ENCODE measurements around the gene PPAT. TPM values are rescaled to one million over a fixed set of nuclear protein-coding genes. Genes with fewer than 3 reads are reported as not detected.

Gene PPAT
- polyA plus RNA-seq, 3 donors: 0.83 to 1.5 (median 1.4) TPM

DNA sequence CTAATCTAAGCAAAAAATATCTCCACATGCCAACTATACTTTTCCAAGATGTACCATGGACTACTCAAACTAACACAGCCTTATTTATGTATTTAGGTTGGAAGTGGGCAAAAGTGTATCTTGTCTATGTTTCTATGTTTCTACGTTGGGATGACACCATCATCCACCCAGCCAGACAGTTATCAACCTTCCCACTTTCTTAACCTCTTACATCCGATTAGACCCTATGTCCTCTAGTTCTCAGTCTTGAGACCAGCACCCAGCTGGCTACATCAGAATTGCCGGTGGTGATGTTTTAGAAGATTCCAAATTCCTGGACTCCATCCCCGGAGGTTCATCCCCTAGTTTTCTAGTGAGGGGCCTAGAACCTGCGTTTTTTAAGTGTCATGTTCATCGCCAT lies 47.1 kb downstream of the PPAT start:
- no peaks in the 10 kb centered on the region for H3K27me3 Mint-ChIP-seq (ENCODE audit: low read depth in 3 of 3)
- Histone ChIP-seq H3K27me3 (ENCODE audit: control insufficient read depth in 2 of 2, insufficient read depth in 2 of 2, low read length in 2 of 2) (no peaks in the 10 kb centered on the region), H3K36me3 (replicated peaks in 1 of 2; ENCODE audit: control insufficient read depth in 1 of 2, insufficient read depth in 2 of 2, low read length in 2 of 2) (no peaks in the 10 kb centered on the region), H3K27ac (ENCODE audit: low read depth in 1 of 2, low read length in 2 of 2) (peak overlapping the region in 1 of 2 donors; percentile 95), H2AFZ (ENCODE audit: insufficient read depth, low read depth, low read length, poor library complexity, severe bottlenecking) (peak overlapping the region; percentile 89), H3K9me3 (replicated peaks in 1 of 2; ENCODE audit: control insufficient read depth in 1 of 2, insufficient read depth in 1 of 2, low read length in 2 of 2) (no peaks in the 10 kb centered on the region), H3K9ac (ENCODE audit: insufficient read depth, low read length, poor library complexity, severe bottlenecking) (peak overlapping the region; percentile 89), H3K4me1 (ENCODE audit: control insufficient read depth in 1 of 2, insufficient read depth in 2 of 2, low read length in 2 of 2) (peaks cover 15 to 23% of the 10 kb centered on the region in 2 donors), H3K4me2 (replicated peaks; ENCODE audit: extremely low read depth, low read length, poor library complexity, severe bottlenecking) (peak overlapping the region; percentile 89), H3K79me2 (ENCODE audit: insufficient read depth, low read length) (peaks cover 21% of the 10 kb centered on the region), H4K20me1 (ENCODE audit: insufficient read depth, low read length) (no peaks in the 10 kb centered on the region), H3K4me3 (replicated peaks in 1 of 3; ENCODE audit: low read depth in 2 of 3, low read length in 3 of 3) (peak overlapping the region; percentile 70 to 86 (median 73))
- no peaks in the 10 kb centered on the region for H3K9me3 Mint-ChIP-seq
- H3K36me3 Mint-ChIP-seq: no peaks in the 10 kb centered on the region
- H3K4me1 Mint-ChIP-seq: peaks cover 17% of the 10 kb centered on the region
- TF ChIP-seq, protein P1, sequence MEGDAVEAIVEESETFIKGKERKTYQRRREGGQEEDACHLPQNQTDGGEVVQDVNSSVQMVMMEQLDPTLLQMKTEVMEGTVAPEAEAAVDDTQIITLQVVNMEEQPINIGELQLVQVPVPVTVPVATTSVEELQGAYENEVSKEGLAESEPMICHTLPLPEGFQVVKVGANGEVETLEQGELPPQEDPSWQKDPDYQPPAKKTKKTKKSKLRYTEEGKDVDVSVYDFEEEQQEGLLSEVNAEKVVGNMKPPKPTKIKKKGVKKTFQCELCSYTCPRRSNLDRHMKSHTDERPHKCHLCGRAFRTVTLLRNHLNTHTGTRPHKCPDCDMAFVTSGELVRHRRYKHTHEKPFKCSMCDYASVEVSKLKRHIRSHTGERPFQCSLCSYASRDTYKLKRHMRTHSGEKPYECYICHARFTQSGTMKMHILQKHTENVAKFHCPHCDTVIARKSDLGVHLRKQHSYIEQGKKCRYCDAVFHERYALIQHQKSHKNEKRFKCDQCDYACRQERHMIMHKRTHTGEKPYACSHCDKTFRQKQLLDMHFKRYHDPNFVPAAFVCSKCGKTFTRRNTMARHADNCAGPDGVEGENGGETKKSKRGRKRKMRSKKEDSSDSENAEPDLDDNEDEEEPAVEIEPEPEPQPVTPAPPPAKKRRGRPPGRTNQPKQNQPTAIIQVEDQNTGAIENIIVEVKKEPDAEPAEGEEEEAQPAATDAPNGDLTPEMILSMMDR (IDR thresholded peaks at IDR 0.05): no peak
- peak overlapping the region; percentile 86 to 96 for H3K4me3 Mint-ChIP-seq
- H3K27ac Mint-ChIP-seq: peak overlapping the region in 6 of 7 donors; percentile 98 to 99 (median 99)
- no peak for DNase-seq
- intact Hi-C loops (cut with micrococcal nuclease): loop anchor here in 1 of 2 donors (5.0 kb wide), 1 partner anchor 44 kb away; no protein-coding TSS in a partner anchor
- 38% methylated on average over 2 of the region's 6 CpGs for WGBS (ENCODE audit: insufficient coverage)

DNA sequence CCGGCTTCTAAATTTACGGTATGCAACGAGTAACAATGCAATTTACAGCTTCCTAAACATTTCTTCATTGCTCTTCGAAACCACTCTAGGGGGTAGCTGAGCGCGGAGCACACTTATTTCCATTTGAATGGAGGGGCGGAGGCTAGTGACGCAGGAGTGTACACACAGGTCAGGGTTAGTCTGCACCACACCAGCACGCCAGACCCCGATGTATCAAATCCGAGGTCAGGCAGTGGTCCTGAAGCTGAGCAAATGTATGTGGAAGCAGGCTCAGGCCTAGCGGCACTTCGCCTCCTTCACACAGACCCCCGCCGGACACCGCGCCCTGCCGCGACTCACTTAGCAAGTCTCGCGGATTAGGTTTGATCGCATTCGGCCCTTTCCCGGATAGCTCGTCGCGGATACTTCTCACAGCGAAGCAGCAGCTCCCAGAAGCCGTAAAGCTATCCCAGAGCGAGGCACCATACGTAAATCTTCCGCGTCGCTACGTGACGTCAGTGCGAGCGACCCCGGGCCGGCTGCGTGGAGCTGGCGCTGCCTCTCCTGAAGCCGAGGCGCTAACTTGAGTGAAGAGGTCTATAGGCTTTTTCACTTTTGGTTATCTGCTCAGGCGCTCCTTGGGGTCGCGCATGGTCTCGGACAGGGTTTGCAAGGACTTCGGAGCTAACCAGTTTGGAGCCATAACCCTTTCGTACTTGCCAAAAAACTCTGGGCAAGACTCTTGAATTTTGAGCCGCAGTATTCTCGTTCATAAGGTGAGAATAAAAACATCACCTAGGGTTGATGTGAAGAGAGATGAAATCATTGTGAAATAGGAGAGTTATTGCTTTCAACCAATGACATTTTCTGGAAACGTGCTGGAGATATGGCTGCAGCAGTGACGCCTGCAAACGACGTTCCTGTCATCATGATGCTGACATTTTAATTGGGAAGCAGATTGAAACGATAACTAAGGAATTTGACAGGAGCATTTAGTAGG lies 48.1 kb downstream of the PPAT start, which contains the start of gene AASDH:
Gene AASDH, minus strand, starts transcription at position 469 of the 979 bp plus-strand sequence. CDS start 3,192 bp downstream, outside the sequence.
- Mint-ChIP-seq H3K36me3 (peaks cover 3 to 4% of the 10 kb centered on the region in 2 donors), H3K4me3 (peak within 1 kb of the TSS; percentile 86 to 96), H3K27me3 (ENCODE audit: low read depth in 3 of 3) (no peaks in the 10 kb centered on the region), H3K4me1 (peaks cover 19% of the 10 kb centered on the region), H3K27ac (peak within 1 kb of the TSS; percentile 98 to 99 (median 99)), H3K9me3 (no peaks in the 10 kb centered on the region)
- peaks cover 15 to 23% of the 10 kb centered on the region in 2 donors for H3K4me1 ChIP-seq (ENCODE audit: control insufficient read depth in 1 of 2, insufficient read depth in 2 of 2, low read length in 2 of 2)
- H3K79me2 ChIP-seq (ENCODE audit: insufficient read depth, low read length): peaks cover 24% of the 10 kb centered on the region
- peak within 1 kb of the TSS; percentile 95 to 96 for H3K27ac ChIP-seq (ENCODE audit: low read depth in 1 of 2, low read length in 2 of 2)
- TF ChIP-seq, protein P1 (IDR thresholded peaks at IDR 0.05): no peak
- no peaks in the 10 kb centered on the region for H3K27me3 ChIP-seq (ENCODE audit: control insufficient read depth in 2 of 2, insufficient read depth in 2 of 2, low read length in 2 of 2)
- intact Hi-C loops (cut with micrococcal nuclease): loop anchor here (2.0 to 5.0 kb wide), 2 partner anchors 45 to 47 kb away; partner anchors contain the start of gene PPAT (in 1 of the 2)
- H3K9ac ChIP-seq (ENCODE audit: insufficient read depth, low read length, poor library complexity, severe bottlenecking): peak within 1 kb of the TSS; percentile 89
- H3K4me3 ChIP-seq (replicated peaks in 1 of 3; ENCODE audit: low read depth in 2 of 3, low read length in 3 of 3): peak within 1 kb of the TSS; percentile 70 to 86 (median 73)
- no peaks in the 10 kb centered on the region for H3K36me3 ChIP-seq (replicated peaks in 1 of 2; ENCODE audit: control insufficient read depth in 1 of 2, insufficient read depth in 2 of 2, low read length in 2 of 2)
- peak; percentile 90 to 93 (median 91) for DNase-seq
- H3K4me2 ChIP-seq (replicated peaks; ENCODE audit: extremely low read depth, low read length, poor library complexity, severe bottlenecking): peak within 1 kb of the TSS; percentile 89
- H3K9me3 ChIP-seq (replicated peaks in 1 of 2; ENCODE audit: control insufficient read depth in 1 of 2, insufficient read depth in 1 of 2, low read length in 2 of 2): no peaks in the 10 kb centered on the region
- H4K20me1 ChIP-seq (ENCODE audit: insufficient read depth, low read length): no peaks in the 10 kb centered on the region
- 0% methylated on average over 50 of the region's 57 CpGs for WGBS (ENCODE audit: insufficient coverage)
- H2AFZ ChIP-seq (ENCODE audit: insufficient read depth, low read depth, low read length, poor library complexity, severe bottlenecking): peak within 1 kb of the TSS; percentile 89

Data from CD14-positive monocyte (primary cell).